Mesothelial cell of epicardium (in vitro differentiated cells): Measurements from ENCODE around the gene SCTR. TPM values are rescaled to one million over a fixed set of nuclear protein-coding genes. Genes with fewer than 3 reads are reported as not detected.

ENCODE experiments used
- DNase-seq, 2 experiments: peaks; one replicate each; pipeline ENCODE4 v3.0.0; 2021; ENCODE audit warnings: low spot score in 2 of 2; ENCODE audit not compliant: unreplicated experiment in 2 of 2
- H3K27ac Mint-ChIP-seq: 2 replicates; pipeline ENCODE4 v1.8.0; 2021; ENCODE audit warnings: mixed read lengths
- H3K27me3 Mint-ChIP-seq: 2 replicates; pipeline ENCODE4 v1.8.0; 2021; ENCODE audit warnings: low read depth, mixed read lengths
- H3K36me3 Mint-ChIP-seq: 2 replicates; pipeline ENCODE4 v1.8.0; 2021; ENCODE audit warnings: mixed read lengths
- H3K4me1 Mint-ChIP-seq: 2 replicates; pipeline ENCODE4 v1.8.0; 2021; ENCODE audit warnings: mixed read lengths
- H3K4me3 Mint-ChIP-seq: 2 replicates; pipeline ENCODE4 v1.8.0; 2021; ENCODE audit warnings: mild to moderate bottlenecking, moderate library complexity, mixed read lengths
- H3K9me3 Mint-ChIP-seq: 2 replicates; pipeline ENCODE4 v1.8.0; 2021; ENCODE audit warnings: mixed read lengths
- CTCF ChIP-seq: fragments of 200-600 bp; sonication (generic); IDR thresholded peaks from one replicate; pipeline ENCODE4 v1.5.0; 2021; ENCODE audit warnings: antibody characterized with exemption; ENCODE audit not compliant: unreplicated experiment
- total RNA-seq: library from RNA; stranded (reverse); gene quantifications from 3 replicates; pipeline ENCODE4 v1.2.1, GENCODE V29; 2021

The SCTR gene
- total RNA-seq, 1 donor from 2014 or later, result 1.3 TPM

DNA sequence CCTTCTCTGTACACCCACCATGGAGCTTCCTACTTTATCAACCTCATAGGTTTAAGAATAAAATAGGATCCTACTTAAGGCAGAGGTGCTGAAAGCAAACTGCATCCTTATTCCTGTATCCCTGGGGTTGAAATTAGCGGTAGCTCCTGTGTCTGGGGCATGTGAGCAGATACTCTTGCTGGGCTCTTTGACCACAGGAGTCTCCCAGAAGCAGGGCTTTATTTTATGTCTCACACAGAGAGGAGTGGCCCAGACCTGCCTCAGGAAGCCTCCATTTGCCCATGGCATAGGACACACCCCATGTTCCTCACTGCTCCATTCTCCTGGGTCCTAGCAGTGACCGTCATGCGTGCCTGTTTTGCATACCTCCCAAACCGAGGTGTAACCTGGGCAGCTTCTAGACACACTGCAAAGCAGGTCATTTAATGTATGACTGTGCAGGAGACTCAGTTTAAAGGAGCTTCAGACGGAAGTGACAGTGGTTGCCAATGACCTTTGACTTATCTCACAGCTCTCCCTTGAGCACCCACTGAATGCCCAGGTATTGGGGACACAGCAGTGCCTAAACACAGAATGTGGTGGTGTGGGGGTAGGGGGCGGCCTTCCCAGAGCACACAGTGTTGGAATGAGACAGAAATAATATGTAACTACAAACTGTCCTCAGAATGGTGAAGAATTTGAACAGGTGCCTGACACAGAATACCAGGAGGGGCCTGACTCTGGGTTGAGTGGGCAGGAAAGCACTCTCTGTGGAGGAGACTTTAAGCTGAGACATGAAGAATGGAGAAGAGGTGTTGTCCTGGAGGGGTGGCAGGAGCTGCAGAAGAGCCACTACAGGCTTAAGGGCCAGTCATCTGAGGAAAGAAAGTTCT is 89.0 kb downstream of the SCTR start:
- TF ChIP-seq CTCF, result no peak
- Mint-ChIP-seq H3K27ac (no peak overlapping the region), H3K36me3 (peaks cover 2% of the 10 kb centered on the region), H3K27me3 (peaks cover 2% of the 10 kb centered on the region), H3K9me3 (no peaks in the 10 kb centered on the region), H3K4me3 (no peak overlapping the region), H3K4me1 (peaks cover 34% of the 10 kb centered on the region)
- no peak for DNase-seq

DNA sequence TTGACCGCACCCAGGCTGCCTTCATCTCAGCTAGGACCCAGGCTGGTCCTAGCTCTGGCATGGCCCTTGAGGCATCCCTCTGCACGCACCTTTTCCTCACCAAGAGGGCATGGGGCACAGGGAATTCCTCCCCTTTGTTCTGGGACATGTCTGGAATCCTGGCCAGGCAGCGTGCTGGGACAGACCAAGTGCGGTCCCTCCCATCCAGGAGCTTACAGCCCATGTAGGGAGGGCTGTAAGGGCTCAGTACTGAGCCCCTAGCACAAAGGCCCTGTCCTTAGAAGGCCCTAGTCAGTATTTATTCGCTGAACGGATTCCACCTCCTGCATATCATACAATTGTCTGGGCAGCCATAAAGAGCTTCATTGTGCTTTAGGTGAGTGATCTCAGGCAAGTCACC is 89.6 kb downstream of the SCTR start:
- H3K9me3 Mint-ChIP-seq, result no peaks in the 10 kb centered on the region
- peaks cover 2% of the 10 kb centered on the region for H3K27me3 Mint-ChIP-seq
- no peak for DNase-seq
- H3K4me1 Mint-ChIP-seq, result peaks cover 32% of the 10 kb centered on the region
- H3K4me3 Mint-ChIP-seq, result no peak overlapping the region
- H3K27ac Mint-ChIP-seq, result no peak overlapping the region
- TF ChIP-seq CTCF, result no peak
- H3K36me3 Mint-ChIP-seq, result peaks cover 2% of the 10 kb centered on the region

GRCh38 chr2:119433636-119434327 is 90.5 kb downstream of the SCTR start:
- no peak for TF ChIP-seq CTCF
- DNase-seq, result no peak
- no peaks in the 10 kb centered on the region for H3K9me3 Mint-ChIP-seq
- H3K27me3 Mint-ChIP-seq, result peaks cover 2% of the 10 kb centered on the region
- peaks cover 2% of the 10 kb centered on the region for H3K36me3 Mint-ChIP-seq
- H3K4me3 Mint-ChIP-seq, result peak overlapping the region; percentile 34
- H3K27ac Mint-ChIP-seq, result peak overlapping the region; percentile 47
- H3K4me1 Mint-ChIP-seq, result peaks cover 29% of the 10 kb centered on the region

DNA sequence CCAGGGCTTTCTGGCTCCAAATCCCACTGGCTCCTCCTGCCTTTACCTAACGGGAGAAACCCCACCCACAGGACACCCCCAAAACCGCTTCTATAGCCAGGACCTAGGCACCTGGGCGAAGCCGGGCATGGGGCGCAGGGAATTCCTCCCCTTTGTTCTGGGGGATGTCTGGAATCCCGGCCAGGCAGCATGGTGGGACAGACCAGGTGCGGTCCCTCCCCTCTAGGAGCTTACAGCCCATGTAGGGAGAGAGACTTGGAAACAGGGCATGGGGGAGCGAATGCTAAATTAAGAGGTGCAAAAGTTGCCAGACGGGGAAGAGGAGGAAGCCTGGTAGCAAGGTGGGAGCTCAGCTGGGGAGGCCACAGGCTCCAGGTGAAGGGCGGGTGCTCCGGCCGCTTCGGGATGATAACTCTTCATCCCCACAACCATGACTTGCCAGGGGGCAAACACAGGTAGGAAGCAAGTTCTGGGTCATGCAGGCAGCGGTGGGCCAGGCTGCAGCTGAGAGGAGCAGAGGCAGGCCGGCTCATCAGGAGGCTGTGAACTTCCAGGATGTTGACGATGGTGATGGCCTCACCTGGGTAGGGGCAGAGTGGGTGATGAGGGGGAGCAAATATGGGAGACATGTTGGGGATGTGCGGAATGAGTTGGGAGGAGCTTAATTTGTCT is 91.3 kb downstream of the SCTR start:
- H3K4me1 Mint-ChIP-seq, result peaks cover 29% of the 10 kb centered on the region
- peaks cover 2% of the 10 kb centered on the region for H3K27me3 Mint-ChIP-seq
- no peak for DNase-seq
- H3K36me3 Mint-ChIP-seq, result peaks cover 2% of the 10 kb centered on the region
- no peaks in the 10 kb centered on the region for H3K9me3 Mint-ChIP-seq
- H3K27ac Mint-ChIP-seq, result peak overlapping the region; percentile 94
- H3K4me3 Mint-ChIP-seq, result peak overlapping the region; percentile 83
- no peak for TF ChIP-seq CTCF

- DNase-seq, result no peak
- no peaks in the 10 kb centered on the region for H3K9me3 Mint-ChIP-seq
- peak overlapping the region; percentile 94 for H3K27ac Mint-ChIP-seq
- H3K27me3 Mint-ChIP-seq, result peaks cover 4% of the 10 kb centered on the region
- peaks cover 1% of the 10 kb centered on the region for H3K36me3 Mint-ChIP-seq
- peak overlapping the region; percentile 83 for H3K4me3 Mint-ChIP-seq
- peaks cover 29% of the 10 kb centered on the region for H3K4me1 Mint-ChIP-seq
- no peak for TF ChIP-seq CTCF
Measured at GRCh38 chr2:119431976-119432850, 92.1 kb downstream of the SCTR start.
